GM18511 (cell line): ENCODE results near the gene BPIFB6.

Experiments
- ATAC-seq: cut with Tn5 transposase; IDR thresholded peaks from one replicate; pipeline ENCODE4 v1.9.1; 2021; ENCODE audit warnings: mild to moderate bottlenecking, moderate library complexity; ENCODE audit not compliant: unreplicated experiment

The BPIFB6 gene

GRCh38 chr20:33000802-33001466 is 30.5 kb upstream of the BPIFB6 start:
- no peak for ATAC-seq

- no peak for ATAC-seq
Measured at GRCh38 chr20:33002087-33002808, 29.2 kb upstream of the BPIFB6 start.

GRCh38 chr20:33004141-33004751 is 27.2 kb upstream of the BPIFB6 start, which contains the start of gene SUN5:
TSS of gene SUN5 (minus strand) at chr20:33004433. CDS start at chr20:33004340, 93 bp downstream.
- ATAC-seq = no peak

GRCh38 chr20:33005132-33005566 is 26.3 kb upstream of the BPIFB6 start:
- no peak for ATAC-seq

- ATAC-seq = no peak
Measured at GRCh38 chr20:33005908-33006775, 25.3 kb upstream of the BPIFB6 start.

GRCh38 chr20:33006776-33007375 is 24.6 kb upstream of the BPIFB6 start:
- ATAC-seq = no peak

GRCh38 chr20:33007376-33008335 is 23.8 kb upstream of the BPIFB6 start, which contains the start of gene BPIFB2:
TSS of gene BPIFB2 (plus strand) at chr20:33007704. CDS start at chr20:33008575, 871 bp downstream.
- ATAC-seq = no peak

GRCh38 chr20:33008336-33009213 is 22.9 kb upstream of the BPIFB6 start:
- ATAC-seq = no peak

- ATAC-seq = no peak
Measured at GRCh38 chr20:33009214-33010132, 22.0 kb upstream of the BPIFB6 start.

- ATAC-seq = no peak
Measured at GRCh38 chr20:33010133-33010504, 21.3 kb upstream of the BPIFB6 start.

GRCh38 chr20:33010674-33011449 is 20.6 kb upstream of the BPIFB6 start:
- ATAC-seq = no peak

GRCh38 chr20:33012327-33013189 is 18.9 kb upstream of the BPIFB6 start:
- ATAC-seq = no peak

- no peak for ATAC-seq
Measured at GRCh38 chr20:33013701-33014326, 17.6 kb upstream of the BPIFB6 start.

GRCh38 chr20:33014336-33015113 is 16.9 kb upstream of the BPIFB6 start:
- ATAC-seq = no peak
